GM18870 (cell line): ENCODE results near the gene CDC14B.
"Not testable (repeated sequence)": the region's sequence is repeated elsewhere in the genome, so short reads cannot be mapped to it uniquely, and the experiment has no call there.

Experiments
- ATAC-seq: cut with Tn5 transposase; IDR thresholded peaks from one replicate; pipeline ENCODE4 v1.9.1; 2021; ENCODE audit warnings: moderate library complexity; ENCODE audit not compliant: unreplicated experiment

CDC14B gene

DNA sequence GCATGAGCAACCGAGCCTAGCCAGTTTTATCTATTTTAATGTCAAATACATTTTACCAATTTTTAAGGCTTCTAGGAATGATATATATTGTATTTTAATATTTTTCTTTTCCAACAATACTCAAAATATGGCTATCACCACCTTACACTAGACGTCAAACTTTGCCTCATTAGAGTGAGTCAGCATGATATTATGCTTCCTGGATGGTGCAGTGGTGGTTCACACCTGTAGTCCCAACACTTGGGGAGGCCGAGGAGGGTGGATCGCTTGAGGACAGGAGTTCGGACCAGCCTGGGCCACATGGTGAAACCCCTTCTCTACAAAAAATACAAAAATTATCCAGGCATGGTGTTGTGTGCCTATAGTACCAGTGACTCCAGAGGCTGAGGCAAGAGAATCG, 7.3 kb upstream of the CDC14B start:
- ATAC-seq = no peak

GRCh38 chr9:96621618-96622017, 2.0 kb upstream of the CDC14B start:
- ATAC-seq = no peak

DNA sequence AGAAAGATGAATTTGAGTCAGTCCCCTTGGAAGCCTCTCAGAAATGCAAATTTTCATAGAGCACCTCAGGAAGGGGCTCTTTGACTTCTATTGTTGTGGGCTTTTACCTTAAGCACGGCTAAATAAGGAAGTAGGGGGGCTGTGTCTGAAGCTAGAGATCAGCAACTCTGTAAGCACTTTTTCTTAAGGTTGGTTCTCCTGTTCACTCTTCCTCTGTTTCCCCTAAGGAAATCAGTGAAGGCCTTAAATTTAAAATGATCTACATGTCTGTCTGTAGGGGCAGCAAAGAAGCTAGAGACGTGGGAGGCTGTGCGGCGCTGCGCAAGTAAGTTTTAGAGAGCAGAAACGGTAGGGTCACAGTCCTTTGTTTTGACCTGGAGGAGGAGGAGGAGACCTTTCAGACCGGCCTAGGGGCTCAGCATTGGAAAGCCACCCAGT, 1.2 kb upstream of the CDC14B start:
- no peak for ATAC-seq

- no peak for ATAC-seq
Measured at GRCh38 chr9:96620181-96620514, 505 bp upstream of the CDC14B start.

- ATAC-seq = no peak
Measured at GRCh38 chr9:96619124-96619465, 548 bp downstream of the CDC14B start.

GRCh38 chr9:96618209-96619123, 1.2 kb downstream of the CDC14B start:
- ATAC-seq = no peak

- ATAC-seq = no peak
Measured at GRCh38 chr9:96617439-96618185, 2.0 kb downstream of the CDC14B start.

DNA sequence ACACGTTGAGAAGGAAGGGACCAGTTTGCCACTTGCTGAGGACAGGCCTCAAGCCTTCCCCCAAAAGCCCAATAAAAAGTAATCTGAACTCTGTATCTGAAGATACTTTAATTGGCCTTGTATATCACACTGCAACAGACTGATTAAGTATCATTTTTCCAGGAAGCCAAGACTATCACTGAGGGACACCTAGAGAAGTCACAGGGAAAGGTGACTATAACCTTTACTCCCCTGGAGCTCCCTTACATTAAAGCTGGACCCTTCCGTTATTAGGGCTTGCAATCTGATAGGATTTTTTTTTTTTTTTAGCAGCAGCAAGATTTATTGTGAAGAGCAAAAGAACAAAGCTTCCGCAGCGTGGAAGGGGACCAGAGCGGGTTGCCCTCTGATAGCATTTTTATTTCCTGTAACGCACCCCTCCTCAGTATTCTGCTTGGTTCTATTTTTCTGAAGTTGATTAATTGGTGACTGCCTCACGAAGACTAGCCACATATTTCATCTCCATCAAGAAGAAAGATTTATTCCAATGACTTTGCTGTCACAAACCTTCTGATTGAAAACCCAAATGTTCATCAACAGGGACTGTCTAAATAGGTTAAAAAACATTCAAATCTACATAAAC, 2.7 kb downstream of the CDC14B start:
- ATAC-seq = no peak

GRCh38 chr9:96615411-96615810, 4.2 kb downstream of the CDC14B start:
- no peak for ATAC-seq

DNA sequence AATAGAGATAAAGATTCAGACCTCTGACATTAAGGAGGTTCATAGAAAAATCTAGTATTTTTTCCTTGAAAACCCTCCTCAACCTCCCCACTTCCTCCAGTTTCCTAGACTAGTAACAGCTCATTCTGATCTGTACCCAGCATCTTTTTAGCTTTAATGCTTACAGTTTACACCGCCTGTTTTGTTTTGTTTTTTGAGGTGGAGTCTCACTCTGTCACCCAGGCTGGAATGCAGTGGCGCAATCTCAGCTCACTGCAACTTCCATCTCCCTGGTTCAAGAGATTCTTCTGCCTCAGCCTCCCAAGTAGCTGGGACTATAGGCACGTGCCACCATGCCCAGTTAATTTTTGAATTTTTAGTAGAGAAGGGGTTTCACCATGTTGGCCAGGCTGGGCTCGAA, 5.0 kb downstream of the CDC14B start:
- not testable (repeated sequence) for ATAC-seq

GRCh38 chr9:96612966-96613589, 6.6 kb downstream of the CDC14B start:
- no peak for ATAC-seq

DNA sequence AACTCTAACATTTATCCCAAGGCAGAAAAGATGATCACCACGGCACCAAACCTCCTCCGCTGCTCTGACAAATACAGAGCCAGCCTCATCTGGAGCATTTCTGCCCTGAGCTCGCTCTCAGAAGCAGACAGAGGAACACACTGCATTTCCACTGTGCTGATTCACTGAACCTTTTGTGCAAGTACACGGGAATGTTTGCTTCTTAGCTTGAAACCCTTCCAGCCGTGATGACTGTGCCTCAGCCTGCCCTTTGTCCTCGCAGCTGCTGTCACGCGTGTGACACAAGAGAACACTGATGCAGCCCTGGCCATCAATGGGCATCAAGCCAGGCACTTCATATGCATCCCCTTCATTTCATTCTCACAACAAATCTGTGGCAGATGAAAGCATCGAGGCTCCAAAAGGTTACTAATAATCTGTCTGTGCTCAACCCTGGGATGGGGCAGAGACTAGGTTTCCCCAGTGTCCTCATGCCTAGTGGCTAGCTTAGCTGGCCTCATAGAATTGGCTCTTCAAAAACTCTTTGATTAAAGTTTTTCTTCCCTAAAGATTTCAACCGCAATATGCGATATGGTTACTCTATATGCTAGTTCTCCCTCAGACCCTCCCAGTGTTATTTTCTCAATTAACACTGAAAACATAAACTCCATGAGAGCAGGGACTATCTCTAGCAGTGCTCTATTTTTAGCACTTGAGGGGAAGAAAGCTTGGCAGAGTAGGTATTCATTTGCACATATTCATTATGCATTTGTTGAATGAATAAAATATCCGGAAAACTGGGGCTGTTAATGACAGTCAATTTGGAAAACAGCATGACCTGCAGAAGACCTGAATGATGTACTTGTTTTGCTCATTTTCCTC, 7.3 kb downstream of the CDC14B start:
- ATAC-seq = no peak

DNA sequence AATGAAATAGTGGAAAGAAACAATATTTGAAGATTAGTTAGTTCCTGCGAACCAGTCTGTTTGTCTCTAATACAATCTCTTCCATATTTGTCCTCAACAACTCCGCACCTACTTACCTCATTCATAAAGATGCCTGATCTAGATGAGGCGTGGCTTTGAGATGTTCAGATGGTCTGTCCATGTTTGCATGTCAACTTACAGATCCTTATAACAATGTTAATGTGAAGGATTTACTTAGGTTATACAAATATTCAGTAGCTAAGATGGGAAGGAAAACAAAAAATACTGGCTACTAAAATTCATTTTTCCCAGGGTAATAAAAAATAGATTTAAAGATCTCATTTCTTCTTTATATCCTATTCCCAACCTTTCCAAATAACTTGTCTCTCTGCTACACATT, 8.3 kb downstream of the CDC14B start:
- ATAC-seq = no peak

DNA sequence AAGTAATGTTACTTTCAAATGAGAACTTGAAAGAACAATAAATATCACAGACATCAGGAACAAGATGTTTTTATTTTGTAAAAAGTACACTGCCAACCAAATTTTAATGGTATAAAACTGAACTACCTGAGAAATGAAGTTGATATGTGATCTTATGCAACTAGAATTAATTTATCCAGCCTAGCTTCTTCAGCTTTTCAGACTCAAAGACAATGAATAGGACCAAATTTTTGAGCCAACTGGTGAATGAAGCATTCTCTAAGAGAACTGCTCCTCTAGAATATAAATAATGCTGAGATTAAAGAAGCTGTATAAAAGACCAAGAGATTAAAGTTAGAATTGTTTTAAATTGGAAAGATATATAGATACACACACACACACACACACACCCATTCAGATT, 9.9 kb downstream of the CDC14B start:
- ATAC-seq = no peak

DNA sequence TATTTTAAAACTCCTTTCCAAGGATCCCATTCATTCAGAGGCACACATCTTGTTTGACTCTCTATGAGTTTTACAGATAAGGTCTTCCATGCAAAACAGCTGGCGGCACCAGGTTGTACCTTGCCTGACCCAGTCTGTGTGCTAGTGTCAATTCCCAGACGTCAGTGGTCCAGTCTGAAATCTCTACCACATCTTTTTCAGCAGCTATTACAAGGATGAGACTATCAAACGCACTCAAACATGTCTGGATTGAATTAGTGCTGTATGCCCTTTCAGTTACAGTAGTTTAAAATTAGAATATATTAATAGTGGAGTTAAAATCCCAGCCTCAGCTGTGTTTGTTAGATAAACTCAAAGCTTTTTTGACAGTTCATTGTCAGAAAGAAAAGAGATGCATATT, 11.7 kb downstream of the CDC14B start:
- ATAC-seq = no peak

- ATAC-seq = no peak
Measured at GRCh38 chr9:96605328-96605727, 14.3 kb downstream of the CDC14B start.

DNA sequence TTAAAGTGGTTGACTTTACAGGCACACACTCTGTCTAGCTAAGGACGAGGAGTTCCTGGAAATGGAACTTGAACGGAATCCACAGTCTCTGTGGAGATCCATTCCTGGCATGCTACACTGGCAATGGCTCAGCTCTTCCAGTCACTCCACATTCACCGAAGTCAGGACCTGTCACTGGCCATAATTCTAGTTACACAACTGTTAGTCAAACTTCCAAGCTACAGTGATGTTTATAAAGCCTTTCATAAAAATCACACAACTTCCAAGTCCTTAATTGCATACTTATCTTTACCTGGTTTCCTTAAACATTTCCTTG, 15.7 kb downstream of the CDC14B start:
- ATAC-seq = no peak

DNA sequence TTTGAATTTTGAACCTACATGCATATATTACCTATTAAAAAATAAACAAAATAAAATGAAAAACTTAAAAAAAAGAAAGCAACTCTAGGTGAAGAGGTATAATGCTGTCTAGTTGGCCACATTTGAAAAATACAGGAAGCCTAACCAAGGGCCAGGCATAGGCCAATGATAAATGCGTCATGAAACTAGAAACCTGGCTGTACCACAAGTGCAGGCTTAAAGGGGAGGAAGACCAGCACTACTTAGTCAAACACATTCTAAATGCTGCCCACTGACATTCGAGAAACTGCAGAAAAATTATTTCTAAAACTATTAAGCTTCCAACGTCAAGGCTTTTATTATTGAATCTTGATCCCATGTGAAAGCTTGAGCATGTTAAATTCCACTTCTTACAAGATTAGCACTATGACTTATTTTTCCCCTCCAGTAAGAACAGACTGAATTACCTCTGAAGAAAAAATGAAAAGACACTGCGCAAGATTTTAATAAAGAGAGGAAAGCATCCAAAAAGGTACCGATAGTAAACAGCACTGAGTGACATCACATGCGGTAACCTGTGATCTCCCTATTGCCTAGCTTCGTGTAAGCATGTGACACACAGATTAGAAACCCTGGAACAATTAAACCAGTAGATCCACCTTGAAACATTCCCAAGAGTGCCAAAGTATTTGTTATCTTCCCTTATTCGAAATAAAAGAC, 16.2 kb downstream of the CDC14B start:
- ATAC-seq = no peak

GRCh38 chr9:96599298-96599697, 20.3 kb downstream of the CDC14B start:
- ATAC-seq = no peak

DNA sequence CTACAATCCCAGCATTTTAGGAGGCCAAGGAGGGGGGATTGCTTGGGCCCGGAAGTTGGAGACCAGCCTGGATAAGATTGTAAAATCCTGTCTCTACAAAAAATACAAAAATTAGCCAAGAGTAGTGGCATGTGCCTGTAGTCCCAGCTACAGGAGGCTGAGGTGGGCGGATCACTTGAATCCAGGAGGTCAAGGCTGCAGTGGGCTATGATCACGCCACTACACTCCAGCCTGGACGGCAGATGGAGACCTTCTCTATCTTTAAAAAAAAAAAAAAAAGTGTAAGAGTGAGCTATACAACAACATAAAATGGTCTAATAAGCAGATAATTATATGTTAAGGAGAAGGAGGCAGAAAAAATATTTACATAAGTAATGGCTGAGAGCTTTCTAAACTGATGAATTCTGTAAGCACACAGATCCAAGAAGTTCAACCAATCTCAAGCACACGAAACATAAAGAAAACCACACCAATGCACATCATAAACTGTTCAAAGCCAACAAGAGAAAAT, 23.0 kb downstream of the CDC14B start:
- no peak for ATAC-seq
